CD14-positive monocyte (primary cell): ENCODE measurements around the gene YOD1. TPM values are rescaled to one million over a fixed set of nuclear protein-coding genes. Genes with fewer than 3 reads are reported as not detected.

Source experiments
- DNase-seq, 3 donors: peaks; one replicate each; pipeline ENCODE4 v3.0.0-alpha.2; 2011 to 2022
- H2AFZ ChIP-seq: 2 replicates; pipeline ENCODE4 v1.6.0; 2012; ENCODE audit warnings: mild to moderate bottlenecking, low read depth, low read length, inconsistent platforms; ENCODE audit not compliant: insufficient read depth, poor library complexity, severe bottlenecking
- H3K27ac ChIP-seq, 2 donors: 1 replicate in 1 of 2; 2 replicates in 1 of 2; pipeline ENCODE4 v1.5.1; 2012 to 2013; ENCODE audit warnings: low read length in 2 of 2, control low read depth in 1 of 2, inconsistent platforms in 1 of 2, low read depth in 1 of 2, mild to moderate bottlenecking in 1 of 2
- H3K27me3 ChIP-seq, 2 donors: one replicate each; pipeline versions ENCODE4 v1.6.0 to v1.6.1; 2011 to 2013; ENCODE audit warnings: low read length in 2 of 2; ENCODE audit not compliant: control insufficient read depth in 2 of 2, insufficient read depth in 2 of 2
- H3K36me3 ChIP-seq, 2 donors: replicated peaks in 1 of 2; 1 replicate in 1 of 2; 2 replicates in 1 of 2; pipeline versions ENCODE4 v1.5.1 to v1.6.1; 2012 to 2013; ENCODE audit warnings: low read length in 2 of 2, control low read depth in 1 of 2, inconsistent platforms in 1 of 2, mild to moderate bottlenecking in 1 of 2; ENCODE audit not compliant: insufficient read depth in 2 of 2, control insufficient read depth in 1 of 2
- H3K4me1 ChIP-seq, 2 donors: 1 replicate in 1 of 2; 2 replicates in 1 of 2; pipeline versions ENCODE4 v1.5.1 to v1.6.1; 2012 to 2013; ENCODE audit warnings: low read length in 2 of 2, control low read depth in 1 of 2, inconsistent platforms in 1 of 2, mild to moderate bottlenecking in 1 of 2, moderate library complexity in 1 of 2; ENCODE audit not compliant: insufficient read depth in 2 of 2, control insufficient read depth in 1 of 2
- H3K4me2 ChIP-seq: replicated peaks from 2 replicates; pipeline ENCODE3; 2012; ENCODE audit warnings: low read length, moderate library complexity, mild to moderate bottlenecking; ENCODE audit not compliant: poor library complexity, severe bottlenecking; ENCODE audit errors: extremely low read depth
- H3K4me3 ChIP-seq, 3 experiments: fragments of 200-600 bp in 1 of 3; sonication (generic) in 1 of 3; replicated peaks in 1 of 3; 1 replicate in 2 of 3; 2 replicates in 1 of 3; pipeline ENCODE4 v1.5.1; 2011 to 2013; ENCODE audit warnings: low read length in 3 of 3, mild to moderate bottlenecking in 3 of 3, control low read depth in 2 of 3, low read depth in 2 of 3, inconsistent platforms in 1 of 3, moderate library complexity in 1 of 3
- H3K79me2 ChIP-seq: 2 replicates; pipeline ENCODE4 v1.6.0; 2012; ENCODE audit warnings: mild to moderate bottlenecking, control low read depth, inconsistent platforms, low read length, moderate library complexity; ENCODE audit not compliant: insufficient read depth
- H3K9ac ChIP-seq: 2 replicates; pipeline ENCODE4 v1.6.0; 2017; ENCODE audit warnings: low read length, mild to moderate bottlenecking; ENCODE audit not compliant: insufficient read depth, poor library complexity, severe bottlenecking
- H3K9me3 ChIP-seq, 2 donors: replicated peaks in 1 of 2; 1 replicate in 1 of 2; 2 replicates in 1 of 2; pipeline versions ENCODE4 v1.5.1 to v1.6.1; 2012 to 2013; ENCODE audit warnings: low read length in 2 of 2, control low read depth in 1 of 2; ENCODE audit not compliant: control insufficient read depth in 1 of 2, insufficient read depth in 1 of 2
- H4K20me1 ChIP-seq: 2 replicates; pipeline ENCODE4 v1.6.0; 2012; ENCODE audit warnings: mild to moderate bottlenecking, low read length, control low read depth, moderate library complexity; ENCODE audit not compliant: insufficient read depth
- H3K27ac Mint-ChIP-seq, 7 donors: one replicate each; pipeline ENCODE4 v1.8.0; 2020; ENCODE audit warnings: mild to moderate bottlenecking in 7 of 7, mixed read lengths in 7 of 7, moderate library complexity in 6 of 7, inconsistent platforms in 2 of 7
- H3K27me3 Mint-ChIP-seq, 3 donors: one replicate each; pipeline ENCODE4 v1.8.0; 2021 to 2022; ENCODE audit warnings: low read depth in 3 of 3, mild to moderate bottlenecking in 3 of 3, mixed read lengths in 3 of 3, moderate library complexity in 3 of 3, inconsistent platforms in 1 of 3
- H3K36me3 Mint-ChIP-seq, 2 donors: one replicate each; pipeline ENCODE4 v1.8.0; 2020; ENCODE audit warnings: mixed read lengths in 2 of 2, inconsistent platforms in 1 of 2, mild to moderate bottlenecking in 1 of 2
- H3K4me1 Mint-ChIP-seq: one replicate; pipeline ENCODE4 v1.8.0; 2020; ENCODE audit warnings: mild to moderate bottlenecking, mixed read lengths
- H3K4me3 Mint-ChIP-seq, 2 donors: one replicate each; pipeline ENCODE4 v1.8.0; 2020; ENCODE audit warnings: mild to moderate bottlenecking in 2 of 2, mixed read lengths in 2 of 2, moderate library complexity in 1 of 2
- H3K9me3 Mint-ChIP-seq, 7 donors: one replicate each; pipeline ENCODE4 v1.8.0; 2020 to 2022; ENCODE audit warnings: mixed read lengths in 7 of 7, mild to moderate bottlenecking in 6 of 7, moderate library complexity in 6 of 7, inconsistent platforms in 2 of 7
- CTCF ChIP-seq: fragments of 200-600 bp; IDR thresholded peaks from one replicate; pipeline ENCODE4 v1.8.0; 2022; ENCODE audit warnings: antibody characterized with exemption, mild to moderate bottlenecking
- WGBS: methylation state at CpG from one replicate; pipeline ENCODE4 v1.1.5; 2013; ENCODE audit warnings: missing lambda C conversion rate; ENCODE audit not compliant: insufficient coverage; 5-methylcytosine and 5-hydroxymethylcytosine counted together
- intact Hi-C, 2 donors: fragments of 100-400 bp; cut with micrococcal nuclease; formaldehyde crosslinking; loops; one replicate each; pipeline versions ENCODE4 v1.15.0 to v1.15.1; 2023
- polyA plus RNA-seq, 3 donors: library from polyadenylated mRNA; depleted of rRNA in 1 of 3; unstranded in 2 of 3; stranded (reverse) in 1 of 3; fragments of 300-500 nt in 2 of 3; fragments of >200 nt in 1 of 3; fragmentation: Illumina TruSeq in 2 of 3; gene quantifications; 1 replicate in 2 of 3; 2 replicates in 1 of 3; pipeline ENCODE4 v1.2.3, GENCODE V29; 2012 to 2021

Gene YOD1
- polyA plus RNA-seq, 3 donors = 1.6 to 8.2 (median 1.7) TPM

- peaks cover 0 to 3% (median 0%) of the 10 kb centered on the region in 7 donors for H3K9me3 Mint-ChIP-seq
- no peak overlapping the region for H2AFZ ChIP-seq
- intact Hi-C loops = no loop called here
- H3K27me3 Mint-ChIP-seq = peaks cover 4 to 10% (median 4%) of the 10 kb centered on the region in 3 donors
- WGBS = 75% methylated on average over 2 of the region's 3 CpGs
- H3K4me3 ChIP-seq = no peak overlapping the region
- H4K20me1 ChIP-seq = no peaks in the 10 kb centered on the region
- no peak overlapping the region for H3K4me3 Mint-ChIP-seq
- no peak overlapping the region for H3K27ac Mint-ChIP-seq
- H3K4me1 ChIP-seq = no peaks in the 10 kb centered on the region
- TF ChIP-seq CTCF = no peak
- peaks cover 2% of the 10 kb centered on the region for H3K4me1 Mint-ChIP-seq
- H3K4me2 ChIP-seq = no peak overlapping the region
- DNase-seq = no peak
- no peaks in the 10 kb centered on the region for H3K9me3 ChIP-seq
- no peak overlapping the region for H3K27ac ChIP-seq
- H3K27me3 ChIP-seq = no peaks in the 10 kb centered on the region
- H3K9ac ChIP-seq = no peak overlapping the region
- H3K79me2 ChIP-seq = no peaks in the 10 kb centered on the region
- H3K36me3 ChIP-seq = no peaks in the 10 kb centered on the region
- no peaks in the 10 kb centered on the region for H3K36me3 Mint-ChIP-seq
Observed at GRCh38 chr1:207006914-207007313, 44.1 kb downstream of the YOD1 start.

GRCh38 chr1:207006083-207006482 is 44.9 kb downstream of the YOD1 start:
- 100% methylated on average over 1 of the region's 3 CpGs for WGBS
- Histone ChIP-seq H2AFZ (no peak overlapping the region), H3K36me3 (no peaks in the 10 kb centered on the region), H3K9ac (no peak overlapping the region), H3K4me3 (no peak overlapping the region), H3K4me1 (no peaks in the 10 kb centered on the region), H3K9me3 (no peaks in the 10 kb centered on the region), H4K20me1 (no peaks in the 10 kb centered on the region), H3K79me2 (no peaks in the 10 kb centered on the region), H3K27me3 (no peaks in the 10 kb centered on the region), H3K27ac (no peak overlapping the region), H3K4me2 (no peak overlapping the region)
- H3K9me3 Mint-ChIP-seq = peaks cover 0 to 3% (median 0%) of the 10 kb centered on the region in 7 donors
- TF ChIP-seq CTCF = no peak
- peaks cover 2% of the 10 kb centered on the region for H3K4me1 Mint-ChIP-seq
- DNase-seq = no peak
- peaks cover 2 to 11% (median 2%) of the 10 kb centered on the region in 3 donors for H3K27me3 Mint-ChIP-seq
- no peak overlapping the region for H3K4me3 Mint-ChIP-seq
- H3K27ac Mint-ChIP-seq = no peak overlapping the region
- intact Hi-C loops = no loop called here
- H3K36me3 Mint-ChIP-seq = no peaks in the 10 kb centered on the region
